Ascending aorta (tissue), 2 donors: ENCODE results near the gene SEC14L1. TPM values are rescaled to one million over a fixed set of nuclear protein-coding genes. Genes with fewer than 3 reads are reported as not detected.
"Not testable (repeated sequence)": the region's sequence is repeated elsewhere in the genome, so short reads cannot be mapped to it uniquely, and the experiment has no call there.

Experiments used
- DNase-seq, 2 donors: peaks; one replicate each; pipeline ENCODE4 v3.0.0-alpha.2; 2019; ENCODE audit warnings: low spot score in 2 of 2
- H3K27ac ChIP-seq, 2 donors: fragments of 200-600 bp; sonication (generic); one replicate each; pipeline ENCODE4 v1.5.1; 2016 to 2017; ENCODE audit warnings: mild to moderate bottlenecking in 1 of 2
- H3K27me3 ChIP-seq: fragments of 200-600 bp; sonication (generic); one replicate; pipeline ENCODE4 v1.5.1; 2017
- H3K36me3 ChIP-seq, 2 donors: fragments of 200-600 bp; sonication (generic); one replicate each; pipeline ENCODE4 v1.5.1; 2016
- H3K4me1 ChIP-seq, 2 donors: fragments of 200-600 bp; sonication (generic); one replicate each; pipeline ENCODE4 v1.5.1; 2016 to 2017; ENCODE audit warnings: mild to moderate bottlenecking in 1 of 2
- H3K4me3 ChIP-seq, 2 donors: fragments of 200-600 bp; sonication (generic); one replicate each; pipeline ENCODE4 v1.5.1; 2016 to 2017; ENCODE audit warnings: mild to moderate bottlenecking in 1 of 2
- H3K9me3 ChIP-seq, 2 donors: fragments of 200-600 bp; sonication (generic); one replicate each; pipeline ENCODE4 v1.5.1; 2016
- intact Hi-C: fragments of 100-400 bp; cut with DNase I; formaldehyde crosslinking; loops from one replicate; pipeline ENCODE4 v1.15.1; 2023
- total RNA-seq: library from RNA; depleted of rRNA; stranded (reverse); fragments of >200 nt; gene quantifications from one replicate; pipeline ENCODE4 v1.1.0, GENCODE V29; 2016
- TF ChIP-seq, protein P1 (sequence below), 3 experiments: fragments of 200-600 bp in 2 of 3; fragments of 450-650 bp in 1 of 3; sonication (generic) in 2 of 3; IDR thresholded peaks; one replicate each; pipeline ENCODE4 v1.5.1; 2016 to 2019; ENCODE audit warnings: antibody characterized with exemption in 3 of 3, mild to moderate bottlenecking in 1 of 3, moderate library complexity in 1 of 3

Gene SEC14L1
- total RNA-seq, 1 donor from 2014 or later = 176 TPM

DNA sequence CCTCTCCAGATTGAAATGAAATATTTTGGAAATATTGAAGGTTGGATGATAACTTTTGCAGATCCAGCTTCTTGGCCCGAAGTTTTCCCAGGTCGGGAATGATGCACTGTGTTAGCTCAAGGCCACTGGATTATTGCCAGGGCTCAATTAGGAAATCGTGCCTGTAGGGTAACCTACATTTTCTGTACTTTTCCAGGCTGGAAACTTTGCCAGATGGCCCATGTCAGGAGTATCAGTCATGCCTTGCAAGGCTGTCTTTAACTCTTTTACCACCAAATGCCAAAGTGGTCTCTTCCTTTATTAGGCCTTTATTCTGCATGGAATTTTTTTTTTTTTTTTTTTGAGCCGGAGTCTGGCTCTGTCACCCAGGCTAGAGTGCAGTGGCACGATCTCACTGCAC lies 8.9 kb upstream of the SEC14L1 start:
- no peak overlapping the region for H3K4me3 ChIP-seq
- no peak for DNase-seq
- no peaks in the 10 kb centered on the region for H3K27me3 ChIP-seq
- H3K27ac ChIP-seq = no peak overlapping the region
- H3K9me3 ChIP-seq = no peaks in the 10 kb centered on the region
- H3K36me3 ChIP-seq = no peaks in the 10 kb centered on the region
- intact Hi-C loops = no loop called here
- TF ChIP-seq, protein P1, sequence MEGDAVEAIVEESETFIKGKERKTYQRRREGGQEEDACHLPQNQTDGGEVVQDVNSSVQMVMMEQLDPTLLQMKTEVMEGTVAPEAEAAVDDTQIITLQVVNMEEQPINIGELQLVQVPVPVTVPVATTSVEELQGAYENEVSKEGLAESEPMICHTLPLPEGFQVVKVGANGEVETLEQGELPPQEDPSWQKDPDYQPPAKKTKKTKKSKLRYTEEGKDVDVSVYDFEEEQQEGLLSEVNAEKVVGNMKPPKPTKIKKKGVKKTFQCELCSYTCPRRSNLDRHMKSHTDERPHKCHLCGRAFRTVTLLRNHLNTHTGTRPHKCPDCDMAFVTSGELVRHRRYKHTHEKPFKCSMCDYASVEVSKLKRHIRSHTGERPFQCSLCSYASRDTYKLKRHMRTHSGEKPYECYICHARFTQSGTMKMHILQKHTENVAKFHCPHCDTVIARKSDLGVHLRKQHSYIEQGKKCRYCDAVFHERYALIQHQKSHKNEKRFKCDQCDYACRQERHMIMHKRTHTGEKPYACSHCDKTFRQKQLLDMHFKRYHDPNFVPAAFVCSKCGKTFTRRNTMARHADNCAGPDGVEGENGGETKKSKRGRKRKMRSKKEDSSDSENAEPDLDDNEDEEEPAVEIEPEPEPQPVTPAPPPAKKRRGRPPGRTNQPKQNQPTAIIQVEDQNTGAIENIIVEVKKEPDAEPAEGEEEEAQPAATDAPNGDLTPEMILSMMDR (IDR thresholded peaks at IDR 0.05) = no peak
- H3K4me1 ChIP-seq = peaks cover 0 to 7% of the 10 kb centered on the region in 2 donors

- no peak overlapping the region for H3K4me3 ChIP-seq
- TF ChIP-seq, protein P1 (IDR thresholded peaks at IDR 0.05) = no peak
- H3K36me3 ChIP-seq = no peaks in the 10 kb centered on the region
- H3K27me3 ChIP-seq = no peaks in the 10 kb centered on the region
- intact Hi-C loops = no loop called here
- peaks cover 0 to 7% of the 10 kb centered on the region in 2 donors for H3K4me1 ChIP-seq
- no peak overlapping the region for H3K27ac ChIP-seq
- H3K9me3 ChIP-seq = no peaks in the 10 kb centered on the region
- DNase-seq = no peak
Observed at GRCh38 chr17:77132411-77133086, 8.2 kb upstream of the SEC14L1 start.

GRCh38 chr17:77133087-77133638 lies 7.6 kb upstream of the SEC14L1 start:
- no peak overlapping the region for H3K27ac ChIP-seq
- intact Hi-C loops = no loop called here

GRCh38 chr17:77136420-77136767 lies 4.4 kb upstream of the SEC14L1 start:
- intact Hi-C loops = no loop called here
- Histone ChIP-seq H3K4me1 (peaks cover 0 to 3% of the 10 kb centered on the region in 2 donors), H3K9me3 (no peaks in the 10 kb centered on the region), H3K36me3 (no peaks in the 10 kb centered on the region), H3K27me3 (no peaks in the 10 kb centered on the region), H3K4me3 (no peak overlapping the region), H3K27ac (no peak overlapping the region)
- no peak for DNase-seq
- TF ChIP-seq, protein P1 (IDR thresholded peaks at IDR 0.05) = no peak

More at GRCh38 chr17:77133087-77133638, 7.6 kb upstream of the SEC14L1 start:
- Histone ChIP-seq H3K27me3 (no peaks in the 10 kb centered on the region), H3K36me3 (no peaks in the 10 kb centered on the region), H3K4me3 (no peak overlapping the region), H3K4me1 (peaks cover 0 to 7% of the 10 kb centered on the region in 2 donors), H3K9me3 (no peaks in the 10 kb centered on the region)
- TF ChIP-seq, protein P1 (IDR thresholded peaks at IDR 0.05) = no peak
- no peak for DNase-seq

DNA sequence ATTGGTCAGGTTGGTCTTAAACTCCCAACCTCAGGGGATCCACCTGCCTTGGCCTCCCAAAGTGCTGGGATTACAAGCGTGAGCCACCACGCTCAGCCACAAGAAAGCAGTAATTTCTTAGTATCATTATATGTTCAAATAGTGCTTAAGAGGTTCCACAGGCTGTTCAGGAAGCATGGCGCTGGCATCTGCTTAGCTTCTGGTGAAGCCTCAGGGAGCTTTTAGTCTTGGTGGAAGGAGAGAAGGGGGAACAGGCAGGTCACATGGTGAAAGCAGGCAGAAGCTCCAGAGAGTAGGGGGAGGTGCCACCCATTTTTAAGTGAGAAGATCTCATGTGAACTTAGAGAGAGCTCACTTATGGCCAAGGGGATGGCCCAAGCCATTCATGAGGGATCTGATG lies 3.7 kb upstream of the SEC14L1 start:
- DNase-seq = no peak
- intact Hi-C loops = no loop called here
- H3K27me3 ChIP-seq = no peaks in the 10 kb centered on the region
- no peaks in the 10 kb centered on the region for H3K36me3 ChIP-seq
- H3K27ac ChIP-seq = no peak overlapping the region
- no peaks in the 10 kb centered on the region for H3K9me3 ChIP-seq
- no peak overlapping the region for H3K4me3 ChIP-seq
- peaks cover 0 to 3% of the 10 kb centered on the region in 2 donors for H3K4me1 ChIP-seq
- TF ChIP-seq, protein P1 (IDR thresholded peaks at IDR 0.05) = no peak

DNA sequence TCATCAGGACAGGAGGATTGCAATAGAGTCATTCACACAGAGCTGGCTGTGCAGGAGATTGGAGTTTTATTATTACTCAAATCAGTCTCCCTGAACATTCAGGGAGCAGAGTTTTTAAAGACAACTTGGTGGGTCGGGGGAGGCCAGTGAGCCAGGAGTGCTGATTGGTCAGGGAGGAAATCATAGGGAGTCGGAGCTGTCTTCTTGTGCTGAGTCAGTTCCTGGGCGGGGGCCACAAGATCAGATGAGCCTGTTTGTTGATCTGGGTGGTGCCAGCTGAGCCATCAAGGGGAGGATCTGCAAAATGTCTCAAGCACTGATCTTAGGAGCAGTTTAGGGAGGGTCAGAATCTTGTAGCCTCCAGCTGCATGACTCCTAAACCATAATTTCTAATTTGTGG lies 2.9 kb upstream of the SEC14L1 start:
- H3K4me3 ChIP-seq, H3K27ac ChIP-seq, intact Hi-C loops, H3K36me3 ChIP-seq, H3K4me1 ChIP-seq, H3K27me3 ChIP-seq, DNase-seq, H3K9me3 ChIP-seq: not testable (repeated sequence)
